ENCODE data around the gene TEX38. TPM values are rescaled to one million over a fixed set of nuclear protein-coding genes. Genes with fewer than 3 reads are reported as not detected.
"Not testable (repeated sequence)": the region's sequence is repeated elsewhere in the genome, so short reads cannot be mapped to it uniquely, and the experiment has no call there.

Gene TEX38
- total RNA-seq, 4 donors from 2014 or later: not detected

- no peaks in the 10 kb centered on the region for H3K9me3 ChIP-seq
- TF ChIP-seq CTCF (IDR thresholded peaks at IDR 0.05) (no peak), POLR2A (IDR thresholded peaks at IDR 0.05) (no peak)
- no peak overlapping the region for H3K27ac ChIP-seq
- H3K36me3 ChIP-seq: peaks cover 0 to 55% (median 0%) of the 10 kb centered on the region in 3 donors
- H3K27me3 ChIP-seq: no peaks in the 10 kb centered on the region
- no peak for DNase-seq
- peaks cover 0 to 44% (median 3%) of the 10 kb centered on the region in 4 donors for H3K4me1 ChIP-seq
- H3K4me3 ChIP-seq: no peak overlapping the region
Observed at GRCh38 chr1:46689897-46690296, 18.2 kb downstream of the TEX38 start.

GRCh38 chr1:46690931-46691421, 19.3 kb downstream of the TEX38 start:
- Histone ChIP-seq H3K4me3 (no peak overlapping the region), H3K9me3 (no peaks in the 10 kb centered on the region), H3K27ac (no peak overlapping the region), H3K4me1 (peaks cover 0 to 36% (median under 1%) of the 10 kb centered on the region in 4 donors), H3K27me3 (no peaks in the 10 kb centered on the region), H3K36me3 (peaks cover 0 to 55% (median 0%) of the 10 kb centered on the region in 3 donors)
- TF ChIP-seq POLR2A (IDR thresholded peaks at IDR 0.05): no peak
- no peak for TF ChIP-seq CTCF (IDR thresholded peaks at IDR 0.05)
- no peak for DNase-seq

- H3K36me3 ChIP-seq: peaks cover 0 to 60% (median 0%) of the 10 kb centered on the region in 3 donors
- TF ChIP-seq POLR2A (IDR thresholded peaks at IDR 0.05) (no peak), CTCF (IDR thresholded peaks at IDR 0.05) (peak in 1 of 6 experiments; percentile 5)
Observed at GRCh38 chr1:46691997-46692790, 20.5 kb downstream of the TEX38 start.

GRCh38 chr1:46692811-46693770, 21.4 kb downstream of the TEX38 start:
- H3K4me3 ChIP-seq: no peak overlapping the region
- no peak for DNase-seq
- H3K36me3 ChIP-seq: peaks cover 0 to 56% (median 0%) of the 10 kb centered on the region in 3 donors
- H3K9me3 ChIP-seq: no peaks in the 10 kb centered on the region
- H3K27me3 ChIP-seq: no peaks in the 10 kb centered on the region
- H3K27ac ChIP-seq: no peak overlapping the region
- no peak for TF ChIP-seq CTCF (IDR thresholded peaks at IDR 0.05)
- no peak for TF ChIP-seq POLR2A (IDR thresholded peaks at IDR 0.05)
- H3K4me1 ChIP-seq: peaks cover 0 to 15% (median 0%) of the 10 kb centered on the region in 4 donors

More at GRCh38 chr1:46691997-46692790, 20.5 kb downstream of the TEX38 start:
- Histone ChIP-seq H3K27me3 (no peaks in the 10 kb centered on the region), H3K9me3 (no peaks in the 10 kb centered on the region), H3K4me1 (peaks cover 0 to 24% (median 0%) of the 10 kb centered on the region in 4 donors), H3K4me3 (no peak overlapping the region), H3K27ac (no peak overlapping the region)
- no peak for DNase-seq

GRCh38 chr1:46694676-46695075, 23.0 kb downstream of the TEX38 start:
- H3K4me1 ChIP-seq, DNase-seq, H3K27ac ChIP-seq, H3K4me3 ChIP-seq, H3K9me3 ChIP-seq, H3K27me3 ChIP-seq: not testable (repeated sequence)
- H3K36me3 ChIP-seq: peaks cover 0 to 41% (median 0%) of the 10 kb centered on the region in 3 donors
